ENCODE results near the gene RPS6KA6. TPM values are rescaled to one million over a fixed set of nuclear protein-coding genes. Genes with fewer than 3 reads are reported as not detected.

The RPS6KA6 gene
- total RNA-seq, 1 experiment from 2014 or later, result 22.1 TPM

GRCh38 chrX:84064164-84064563 is 123.8 kb downstream of the RPS6KA6 start:
- H3K4me3 ChIP-seq (ENCODE audit: low read length), result no peak overlapping the region
- DNase-seq, result no peak
- H3K4me2 ChIP-seq (ENCODE audit: low read depth, low read length, poor library complexity, severe bottlenecking), result no peak overlapping the region
- H2AFZ ChIP-seq (ENCODE audit: low read length), result no peak overlapping the region
- no peaks in the 10 kb centered on the region for H3K9me3 ChIP-seq (ENCODE audit: low read length)
- no peaks in the 10 kb centered on the region for H4K20me1 ChIP-seq (ENCODE audit: insufficient read depth, low read depth, low read length)
- no peaks in the 10 kb centered on the region for H3K9me2 ChIP-seq (replicated peaks; ENCODE audit: insufficient read depth, low read length)
- H3K79me2 ChIP-seq (ENCODE audit: low read length), result no peaks in the 10 kb centered on the region
- H3K4me1 ChIP-seq (ENCODE audit: low read length), result no peaks in the 10 kb centered on the region
- H3K27me3 ChIP-seq (ENCODE audit: low read length), result no peaks in the 10 kb centered on the region
- no peak overlapping the region for H3K9ac ChIP-seq (ENCODE audit: low read length)
- H3K36me3 ChIP-seq (ENCODE audit: insufficient read depth, low read length), result no peaks in the 10 kb centered on the region
- H3K27ac ChIP-seq (ENCODE audit: low read length), result no peak overlapping the region

DNA sequence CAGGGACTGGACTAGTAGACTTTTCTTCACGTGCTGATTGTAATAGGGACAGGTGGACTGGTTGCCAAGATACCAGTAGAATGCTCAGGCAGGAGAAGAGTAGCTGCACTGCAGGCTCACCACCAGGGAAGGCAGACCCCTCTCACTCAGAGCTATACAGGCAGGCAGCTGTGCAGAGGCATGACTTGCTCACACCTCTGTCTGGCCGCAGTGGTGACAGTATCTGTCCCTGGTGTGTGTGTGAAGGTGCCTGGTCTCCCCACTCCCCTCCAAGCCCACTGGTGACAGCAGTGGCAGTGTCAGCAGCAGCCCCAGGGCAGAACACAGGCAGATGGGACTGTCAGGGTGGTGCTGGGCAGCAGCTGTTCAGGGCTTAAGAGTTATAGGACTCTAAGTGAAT is 140.7 kb downstream of the RPS6KA6 start:
- Histone ChIP-seq H3K9me3 (ENCODE audit: low read length) (no peaks in the 10 kb centered on the region), H2AFZ (ENCODE audit: low read length) (no peak overlapping the region), H3K4me2 (ENCODE audit: low read depth, low read length, poor library complexity, severe bottlenecking) (no peak overlapping the region), H3K9ac (ENCODE audit: low read length) (no peak overlapping the region), H3K9me2 (replicated peaks; ENCODE audit: insufficient read depth, low read length) (no peaks in the 10 kb centered on the region), H3K4me3 (ENCODE audit: low read length) (no peak overlapping the region), H4K20me1 (ENCODE audit: insufficient read depth, low read depth, low read length) (no peaks in the 10 kb centered on the region), H3K79me2 (ENCODE audit: low read length) (no peaks in the 10 kb centered on the region), H3K27ac (ENCODE audit: low read length) (no peak overlapping the region), H3K27me3 (ENCODE audit: low read length) (no peaks in the 10 kb centered on the region), H3K36me3 (ENCODE audit: insufficient read depth, low read length) (no peaks in the 10 kb centered on the region), H3K4me1 (ENCODE audit: low read length) (no peaks in the 10 kb centered on the region)
- DNase-seq, result no peak

- Histone ChIP-seq H3K79me2 (ENCODE audit: low read length) (no peaks in the 10 kb centered on the region), H3K9ac (ENCODE audit: low read length) (no peak overlapping the region), H3K27me3 (ENCODE audit: low read length) (no peaks in the 10 kb centered on the region), H3K9me2 (replicated peaks; ENCODE audit: insufficient read depth, low read length) (no peaks in the 10 kb centered on the region), H3K4me1 (ENCODE audit: low read length) (no peaks in the 10 kb centered on the region), H2AFZ (ENCODE audit: low read length) (no peak overlapping the region), H3K4me2 (ENCODE audit: low read depth, low read length, poor library complexity, severe bottlenecking) (no peak overlapping the region), H4K20me1 (ENCODE audit: insufficient read depth, low read depth, low read length) (no peaks in the 10 kb centered on the region), H3K4me3 (ENCODE audit: low read length) (no peak overlapping the region), H3K27ac (ENCODE audit: low read length) (no peak overlapping the region), H3K36me3 (ENCODE audit: insufficient read depth, low read length) (no peaks in the 10 kb centered on the region), H3K9me3 (ENCODE audit: low read length) (no peaks in the 10 kb centered on the region)
- peak; percentile 72 for DNase-seq
These were observed 141.5 kb downstream of the RPS6KA6 start for GRCh38 chrX:84046403-84046984.

DNA sequence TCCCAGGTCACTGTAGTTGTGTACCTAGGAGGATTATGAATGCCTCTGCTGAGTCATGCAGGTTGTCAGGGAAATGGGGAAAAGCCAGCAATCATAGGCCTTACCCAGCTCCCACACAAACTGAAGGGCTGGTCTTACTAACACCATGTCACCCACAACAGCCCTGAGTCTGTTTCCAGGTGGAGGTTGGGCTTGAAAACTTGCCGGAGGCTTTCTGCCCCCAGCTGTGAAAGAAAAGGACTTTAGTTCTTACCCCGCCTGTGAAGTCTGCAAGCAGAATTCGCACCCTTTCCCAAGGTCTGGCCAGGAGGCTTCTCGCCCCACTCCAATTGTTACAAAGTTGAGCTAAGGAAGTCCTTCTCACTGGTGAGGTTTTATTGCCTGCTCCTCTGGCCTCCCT is 143.9 kb downstream of the RPS6KA6 start:
- Histone ChIP-seq H2AFZ (ENCODE audit: low read length) (no peak overlapping the region), H3K4me3 (ENCODE audit: low read length) (no peak overlapping the region), H3K36me3 (ENCODE audit: insufficient read depth, low read length) (no peaks in the 10 kb centered on the region), H3K27ac (ENCODE audit: low read length) (no peak overlapping the region), H3K9me2 (replicated peaks; ENCODE audit: insufficient read depth, low read length) (no peaks in the 10 kb centered on the region), H3K4me2 (ENCODE audit: low read depth, low read length, poor library complexity, severe bottlenecking) (no peak overlapping the region), H3K9me3 (ENCODE audit: low read length) (peaks cover 3% of the 10 kb centered on the region; the same call in 1 of the 2 replicates), H3K27me3 (ENCODE audit: low read length) (no peaks in the 10 kb centered on the region), H3K4me1 (ENCODE audit: low read length) (no peaks in the 10 kb centered on the region), H3K79me2 (ENCODE audit: low read length) (no peaks in the 10 kb centered on the region), H3K9ac (ENCODE audit: low read length) (no peak overlapping the region), H4K20me1 (ENCODE audit: insufficient read depth, low read depth, low read length) (no peaks in the 10 kb centered on the region)
- DNase-seq, result no peak

Small RNA genes lying within 50 kb of the gene (small RNA-seq; reads per million reads assigned to genes)
- not detected for gene MIR548I4
